GM18511 (cell line): Measurements from ENCODE around the gene GATB.

Experiments used
- ATAC-seq: cut with Tn5 transposase; IDR thresholded peaks from one replicate; pipeline ENCODE4 v1.9.1; 2021; ENCODE audit warnings: mild to moderate bottlenecking, moderate library complexity; ENCODE audit not compliant: unreplicated experiment

GATB gene

GRCh38 chr4:151658959-151659600 is 101.7 kb downstream of the GATB start:
- no peak for ATAC-seq

- no peak for ATAC-seq
Measured at GRCh38 chr4:151657896-151658295, 102.9 kb downstream of the GATB start.

GRCh38 chr4:151656058-151656457 is 104.7 kb downstream of the GATB start:
- no peak for ATAC-seq

- no peak for ATAC-seq
Measured at GRCh38 chr4:151653548-151653918, 107.3 kb downstream of the GATB start.

GRCh38 chr4:151652841-151653547 is 107.8 kb downstream of the GATB start:
- ATAC-seq = no peak

- no peak for ATAC-seq
Measured at GRCh38 chr4:151651496-151651895, 109.3 kb downstream of the GATB start.

- ATAC-seq = no peak
Measured at GRCh38 chr4:151649479-151649878, 111.3 kb downstream of the GATB start.

DNA sequence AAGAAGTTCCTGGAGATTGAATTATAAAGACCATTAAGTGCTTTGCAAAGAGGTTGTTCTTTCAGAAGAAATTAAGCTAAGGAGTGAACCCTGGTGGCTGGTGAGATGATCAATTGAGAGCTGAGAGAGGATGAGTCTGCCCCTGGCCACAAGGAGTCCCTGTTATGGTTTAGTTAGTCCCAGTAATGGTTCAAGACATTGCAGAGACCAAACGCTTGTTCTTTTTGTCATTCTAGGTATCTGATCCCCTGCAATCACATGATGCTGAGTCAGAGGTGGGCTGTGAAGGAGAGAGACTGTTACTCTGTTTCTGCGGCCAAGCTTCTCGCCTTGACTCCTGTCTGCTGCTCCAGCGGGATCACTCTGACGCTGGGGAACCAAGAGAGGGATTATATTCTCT is 114.5 kb downstream of the GATB start:
- ATAC-seq = no peak

GRCh38 chr4:151644622-151645021 is 116.2 kb downstream of the GATB start:
- no peak for ATAC-seq

- ATAC-seq = no peak
Measured at GRCh38 chr4:151643564-151643963, 117.2 kb downstream of the GATB start.

GRCh38 chr4:151641983-151642382 is 118.8 kb downstream of the GATB start:
- no peak for ATAC-seq

GRCh38 chr4:151641167-151641566 is 119.6 kb downstream of the GATB start:
- no peak for ATAC-seq

- no peak for ATAC-seq
Measured at GRCh38 chr4:151640381-151640780, 120.4 kb downstream of the GATB start.

DNA sequence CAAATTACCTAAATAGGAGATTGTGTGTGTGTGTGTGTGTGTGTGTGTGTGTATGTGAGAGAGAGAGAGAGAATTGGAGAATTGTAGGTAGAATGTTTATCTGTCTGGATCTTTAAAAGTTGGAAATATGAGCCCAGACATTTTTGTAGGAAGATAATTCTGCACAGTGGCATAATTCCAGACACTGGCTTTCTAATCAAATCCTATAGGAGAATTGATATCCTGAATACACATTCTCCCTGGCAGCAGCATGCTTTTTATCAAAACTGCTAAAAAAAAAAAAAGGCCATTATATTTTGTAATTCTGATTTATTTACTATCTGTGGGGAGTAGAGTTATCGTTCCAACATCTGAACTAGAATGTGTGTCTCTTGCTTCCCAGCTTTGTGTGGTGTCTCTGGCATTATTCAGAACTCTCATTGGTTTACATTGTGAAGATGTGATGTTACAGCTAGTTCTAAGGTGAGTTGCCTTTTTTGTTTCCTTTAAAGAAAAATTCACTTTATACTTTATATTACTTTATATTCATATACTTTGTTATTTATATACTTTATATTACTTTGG is 122.4 kb downstream of the GATB start:
- ATAC-seq = no peak

GRCh38 chr4:151631349-151631748 is 129.5 kb downstream of the GATB start:
- no peak for ATAC-seq

DNA sequence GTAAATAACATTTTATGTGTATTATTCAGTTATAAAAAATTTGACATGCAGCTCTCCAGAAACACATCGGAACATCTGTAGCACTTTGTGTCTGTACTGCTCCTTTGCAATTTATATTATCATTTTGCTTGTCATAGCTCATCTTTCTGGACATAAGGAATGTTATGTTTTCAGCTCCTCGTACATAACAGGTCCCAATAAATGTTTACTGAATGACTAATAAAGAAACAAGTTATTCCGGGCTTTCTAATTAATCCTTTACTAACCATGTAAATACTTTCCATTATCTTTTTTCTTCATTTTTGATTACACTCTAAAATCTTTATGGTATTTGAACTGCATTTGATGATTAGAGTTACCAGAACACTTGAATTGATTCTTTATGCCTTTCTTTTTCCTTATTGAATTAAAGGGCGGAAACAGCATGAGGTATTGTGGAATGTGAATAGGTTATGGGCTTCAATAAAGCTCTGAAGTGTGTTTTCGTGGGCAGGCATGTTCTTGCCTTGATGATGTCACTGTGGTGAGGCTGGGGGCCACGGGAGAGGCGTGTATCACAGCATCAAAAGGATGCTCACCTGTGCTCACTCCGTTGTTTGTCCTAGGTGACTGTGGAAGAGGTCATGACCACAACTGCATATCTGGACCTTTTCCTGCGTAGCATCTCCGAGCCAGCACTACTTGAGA is 131.6 kb downstream of the GATB start:
- ATAC-seq = no peak

- no peak for ATAC-seq
Measured at GRCh38 chr4:151628001-151628608, 132.7 kb downstream of the GATB start.

- no peak for ATAC-seq
Measured at GRCh38 chr4:151627491-151627890, 133.3 kb downstream of the GATB start.

DNA sequence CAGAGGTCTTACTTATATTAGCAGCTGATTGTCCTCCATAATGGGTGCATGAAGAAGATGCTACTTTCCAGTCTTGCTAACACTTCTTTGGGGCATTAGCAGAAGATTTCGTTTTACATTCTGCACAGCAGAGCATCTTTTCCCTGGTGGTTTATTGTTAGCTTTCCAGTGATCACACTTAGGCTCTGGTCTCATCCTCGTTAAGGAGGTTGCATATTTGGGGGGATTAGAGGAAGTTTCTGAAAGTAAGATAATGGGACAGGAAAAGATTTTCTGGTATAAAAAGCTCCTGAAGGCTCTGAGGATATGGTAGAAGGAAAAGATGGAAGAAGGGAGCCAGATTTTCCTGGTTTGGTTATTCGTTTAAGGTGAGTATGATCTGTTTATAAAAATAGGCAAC is 134.1 kb downstream of the GATB start:
- no peak for ATAC-seq

- ATAC-seq = no peak
Measured at GRCh38 chr4:151626228-151626627, 134.6 kb downstream of the GATB start.
